Stimulated activated CD8-positive, alpha-beta memory T cell treated with anti-CD3 and anti-CD28 coated beads, Interleukin-15, amount 100 ng/mL, for 48 hours (primary cell): ENCODE results near the gene MUSTN1.

ENCODE experiments used
- DNase-seq, 2 donors: peaks; one replicate each; pipeline ENCODE4 v3.0.0-alpha.2; 2020; ENCODE audit warnings: low read depth in 2 of 2

MUSTN1 gene

DNA sequence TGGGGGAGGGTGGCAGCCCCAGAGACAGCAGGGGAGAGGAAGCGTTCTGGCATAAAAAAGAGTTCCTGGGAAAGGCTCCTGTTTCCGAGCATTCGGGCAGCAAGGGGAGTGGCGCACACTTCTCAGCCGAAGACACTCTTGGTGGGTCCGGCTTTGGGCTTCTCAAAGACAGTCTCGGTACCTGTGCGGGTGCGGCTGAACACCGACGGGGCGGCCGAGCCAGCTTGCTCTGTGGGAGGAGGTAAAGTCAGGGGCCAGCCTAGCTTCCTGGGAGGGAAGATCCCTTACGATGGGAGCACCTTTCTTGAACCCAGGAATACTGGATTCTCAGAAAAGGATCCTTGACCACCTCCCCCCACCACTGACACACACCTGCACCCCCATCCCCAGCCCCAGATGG is 1.6 kb downstream of the MUSTN1 start:
- DNase-seq, result no peak

DNA sequence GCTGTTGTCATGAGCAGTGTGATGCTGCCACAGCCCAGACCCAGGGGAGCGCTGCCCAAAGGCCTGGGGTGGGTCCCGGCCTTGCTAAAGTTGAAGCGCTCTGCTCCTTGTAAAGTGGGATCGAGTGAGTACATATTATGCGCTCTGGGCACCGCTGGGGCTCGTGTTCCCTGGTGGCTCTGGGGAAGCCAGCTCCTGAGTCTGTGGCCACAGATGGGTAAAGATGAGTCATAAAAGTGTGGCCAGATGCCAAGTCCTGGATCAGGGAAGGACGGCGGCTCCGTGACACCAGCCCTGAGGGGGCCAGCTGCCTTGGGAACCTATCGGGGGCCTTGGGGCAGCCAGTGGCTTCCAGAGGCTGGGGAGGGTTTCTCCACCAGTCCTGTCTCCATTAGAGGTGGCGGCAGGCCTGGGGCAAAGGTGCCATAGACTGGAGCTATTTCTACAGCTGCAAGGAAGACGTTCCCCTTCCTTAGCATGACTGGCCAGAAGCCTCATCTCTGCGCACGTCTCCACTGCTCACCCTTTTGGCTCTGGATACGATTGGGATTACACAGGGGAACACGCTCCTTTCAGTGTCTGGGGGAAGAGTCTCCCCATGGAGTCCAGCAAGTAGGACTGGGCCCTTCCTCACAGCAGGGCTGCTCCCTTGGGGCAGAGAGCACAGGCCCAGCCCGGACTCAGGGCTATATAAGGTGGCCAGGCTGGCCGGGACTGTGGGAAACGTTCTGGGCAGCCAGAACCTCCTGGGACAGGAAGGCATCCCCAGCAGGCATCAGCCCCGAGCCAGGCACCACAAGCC is 3.1 kb downstream of the MUSTN1 start:
- no peak for DNase-seq

DNA sequence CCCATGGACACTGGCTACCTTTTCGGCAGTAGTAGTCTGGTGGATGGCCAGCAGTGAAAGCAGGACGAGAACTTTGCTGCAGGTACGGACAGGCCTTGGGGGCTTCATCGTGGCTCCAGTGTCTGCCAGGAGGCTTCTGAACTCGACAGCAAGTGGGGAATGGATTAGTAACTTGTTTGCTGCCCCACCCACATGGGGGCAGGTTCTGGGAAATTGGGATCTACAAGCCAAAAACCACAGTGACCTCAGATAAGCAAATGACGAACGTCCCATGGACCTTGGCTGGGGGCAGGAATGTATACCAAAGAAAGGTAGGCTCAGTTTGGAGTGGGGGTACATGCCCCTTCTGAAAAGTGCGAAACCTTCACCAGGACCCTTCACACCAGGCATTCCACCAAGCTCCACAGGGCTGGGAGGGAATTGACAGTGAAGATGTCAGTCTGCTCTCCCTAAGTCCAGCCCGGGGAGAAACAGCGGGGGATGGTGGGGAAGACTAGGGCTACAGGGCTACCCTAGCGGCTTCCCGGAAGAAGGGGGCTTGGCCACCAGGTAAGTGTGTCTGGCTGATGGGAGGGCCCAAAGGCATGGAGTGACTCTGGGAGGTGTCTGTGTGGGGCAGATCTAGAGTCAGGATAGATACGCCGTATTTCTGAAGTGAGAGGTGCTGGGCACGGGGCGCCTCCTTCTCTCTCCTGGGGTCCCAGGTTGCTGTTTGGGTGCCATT is 4.1 kb downstream of the MUSTN1 start, which contains the start of gene ITIH4:
Gene ITIH4, minus strand, starts transcription at position 138 of the 724 bp plus-strand sequence. Its CDS starts 30 bp downstream, at position 108.
- no peak for DNase-seq

DNA sequence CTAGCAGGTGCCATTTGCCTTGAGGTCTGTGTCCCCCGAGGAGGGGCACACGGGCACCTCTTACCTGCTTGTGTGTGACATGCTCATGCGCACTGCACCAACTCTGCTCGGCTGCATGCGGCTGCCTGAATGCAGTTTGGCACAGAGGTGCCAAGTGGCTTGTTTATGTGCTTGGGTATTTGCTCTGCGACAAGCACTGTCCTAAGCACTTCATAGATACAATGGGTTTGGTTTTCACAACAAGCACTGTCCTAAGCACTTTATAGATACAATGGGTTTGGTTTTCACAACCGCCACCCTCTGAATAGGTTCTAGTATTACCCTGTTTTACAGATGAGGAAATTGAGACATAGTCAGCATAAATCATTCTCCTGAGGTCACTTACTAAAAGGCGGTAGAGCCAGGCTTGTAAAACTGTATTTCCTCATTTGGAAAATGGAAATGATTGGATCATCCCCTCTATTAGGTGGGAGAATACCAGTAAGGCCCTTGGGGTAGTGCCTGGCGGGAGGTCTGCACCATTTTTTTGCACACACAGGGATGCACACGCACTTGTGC is 4.8 kb downstream of the MUSTN1 start:
- DNase-seq, result no peak

DNA sequence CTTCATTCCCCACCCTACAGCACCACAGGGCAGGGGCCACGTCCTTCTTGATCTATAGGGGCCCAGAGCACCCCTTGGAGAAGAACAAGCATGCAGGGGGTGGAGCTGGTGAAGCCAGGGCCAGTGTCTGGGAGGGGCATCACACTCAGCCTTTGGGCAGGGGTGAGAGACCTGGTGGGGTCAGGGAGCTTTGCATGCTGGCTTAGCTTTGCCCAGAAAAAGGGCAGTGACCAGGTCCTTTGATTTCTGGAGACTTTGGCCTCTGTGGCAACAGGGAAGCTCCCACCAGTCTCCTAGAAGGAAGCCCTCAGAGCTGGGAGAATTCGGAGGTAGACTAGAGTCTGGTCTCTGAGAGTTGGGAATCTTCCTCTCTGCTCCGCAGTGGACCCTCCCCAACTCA is 5.3 kb downstream of the MUSTN1 start:
- no peak for DNase-seq

DNA sequence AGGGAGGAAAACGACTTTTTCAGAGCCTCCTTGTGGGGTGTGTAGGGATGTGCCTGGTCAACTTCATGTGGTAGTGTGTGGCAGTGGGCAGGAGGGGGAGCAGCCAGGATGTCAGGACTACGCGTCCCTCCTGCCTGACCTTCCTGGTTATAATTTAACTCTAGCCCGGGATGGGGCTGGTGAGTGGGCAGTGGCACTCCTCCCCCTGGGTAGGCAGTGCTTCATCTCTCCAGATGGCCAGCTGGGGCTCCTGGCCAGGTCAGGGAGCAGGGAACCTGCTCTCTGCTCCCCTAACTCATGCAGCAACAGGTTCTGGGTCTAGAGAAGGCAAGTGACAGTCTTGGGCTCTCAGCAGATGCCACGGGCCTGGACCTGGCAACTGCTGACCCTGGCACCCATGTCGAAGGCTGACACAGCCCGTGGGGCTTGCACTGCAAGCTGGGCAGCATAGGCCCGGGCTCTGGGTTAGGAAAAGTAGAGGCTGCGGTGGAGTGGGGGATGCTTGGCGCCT is 6.9 kb downstream of the MUSTN1 start:
- DNase-seq, result no peak

DNA sequence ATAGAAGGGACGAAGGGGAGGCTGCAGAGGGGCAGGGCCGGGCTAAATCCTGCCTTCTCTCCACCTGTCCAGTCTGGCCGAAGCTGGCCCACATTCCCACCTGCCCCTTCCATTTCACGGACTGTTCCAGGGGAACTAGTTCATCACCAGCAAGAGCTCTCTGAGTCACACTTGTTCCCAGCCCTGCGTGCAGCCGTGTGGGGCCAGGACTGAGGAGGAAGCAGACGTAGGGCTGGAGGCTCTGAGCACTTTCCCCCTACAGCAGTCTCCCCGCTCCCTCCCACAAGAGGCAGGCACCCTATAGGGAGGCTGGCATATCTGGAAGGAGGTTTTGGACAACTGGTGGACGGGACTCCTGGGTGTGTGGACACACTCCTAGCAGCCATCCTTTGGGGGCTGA is 7.4 kb downstream of the MUSTN1 start:
- DNase-seq, result no peak

DNA sequence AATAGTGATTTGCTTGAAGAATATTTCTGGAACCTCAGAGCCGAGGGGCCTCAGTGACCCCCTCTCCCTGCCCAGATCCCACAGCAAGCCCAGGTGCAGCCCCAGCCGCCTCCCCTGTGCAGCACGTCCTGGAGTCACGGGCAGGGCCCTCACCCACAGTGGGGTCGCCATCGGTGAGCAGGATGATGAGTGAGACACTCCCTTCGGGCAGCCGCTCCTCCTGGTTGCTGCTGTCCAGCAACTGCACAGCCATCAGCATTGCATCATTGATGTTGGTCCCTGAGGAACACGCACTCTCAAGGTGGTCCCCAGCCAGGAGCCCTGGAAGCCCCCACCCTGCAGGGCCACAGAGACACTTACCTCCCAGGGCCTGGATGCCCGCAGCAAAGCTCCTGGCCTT is 10.8 kb downstream of the MUSTN1 start:
- DNase-seq, result no peak

DNA sequence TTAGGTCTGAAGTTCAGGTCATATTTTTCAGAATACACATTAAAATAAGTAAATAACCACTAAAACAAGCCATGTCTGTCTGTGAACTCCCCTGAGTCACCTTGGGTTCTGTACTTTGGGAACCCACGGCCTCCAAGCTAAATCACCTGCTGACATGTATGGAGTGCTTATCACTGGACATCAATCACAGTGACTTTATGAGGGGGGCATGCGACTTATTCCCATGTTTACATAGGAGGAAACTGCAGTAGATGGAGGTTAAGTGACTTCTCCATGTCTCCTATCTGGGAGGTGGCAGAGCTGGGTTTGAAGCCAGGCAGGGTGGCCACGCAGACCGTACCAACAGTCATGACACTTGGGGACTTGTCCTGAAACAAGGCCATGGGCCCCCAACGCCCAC is 12.5 kb downstream of the MUSTN1 start:
- DNase-seq, result no peak

DNA sequence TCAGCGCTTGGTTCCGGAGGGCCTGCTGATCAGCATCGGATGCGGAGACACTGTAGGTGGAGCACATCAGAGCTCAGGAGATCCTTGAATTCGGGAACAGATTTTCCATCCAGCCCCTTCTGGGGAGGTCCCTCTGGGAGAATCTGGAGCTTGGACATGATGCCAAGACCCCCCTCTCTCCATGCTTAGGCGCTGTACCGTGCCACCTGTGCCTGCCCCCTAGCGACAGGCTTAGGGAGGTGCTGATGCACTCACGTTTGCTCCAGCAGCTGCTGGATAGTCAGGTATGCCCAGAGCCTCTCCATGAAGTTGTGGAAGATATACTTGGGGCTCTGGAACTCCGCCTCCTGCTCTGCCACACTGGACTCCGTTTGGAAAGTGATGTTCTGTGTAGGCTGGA is 14.1 kb downstream of the MUSTN1 start:
- no peak for DNase-seq

DNA sequence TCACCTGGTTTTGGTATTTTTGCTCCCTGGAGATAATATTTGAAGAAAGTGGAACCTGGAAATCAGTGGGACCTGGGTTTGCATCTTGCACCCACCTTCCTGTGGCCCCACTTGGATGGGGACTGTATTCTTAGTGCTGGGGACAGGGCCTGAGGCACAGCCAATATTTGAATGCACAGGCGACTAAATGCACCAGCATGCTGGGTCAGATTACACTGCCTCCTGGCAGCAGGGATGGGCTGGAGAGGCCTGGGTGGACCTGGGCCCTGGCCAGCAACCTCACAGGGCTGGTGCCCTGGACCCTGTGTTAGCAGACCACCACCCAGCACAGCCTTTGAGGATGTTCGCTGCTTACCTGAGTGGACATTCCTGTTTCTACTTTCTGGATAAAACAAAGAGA is 14.9 kb downstream of the MUSTN1 start:
- no peak for DNase-seq

DNA sequence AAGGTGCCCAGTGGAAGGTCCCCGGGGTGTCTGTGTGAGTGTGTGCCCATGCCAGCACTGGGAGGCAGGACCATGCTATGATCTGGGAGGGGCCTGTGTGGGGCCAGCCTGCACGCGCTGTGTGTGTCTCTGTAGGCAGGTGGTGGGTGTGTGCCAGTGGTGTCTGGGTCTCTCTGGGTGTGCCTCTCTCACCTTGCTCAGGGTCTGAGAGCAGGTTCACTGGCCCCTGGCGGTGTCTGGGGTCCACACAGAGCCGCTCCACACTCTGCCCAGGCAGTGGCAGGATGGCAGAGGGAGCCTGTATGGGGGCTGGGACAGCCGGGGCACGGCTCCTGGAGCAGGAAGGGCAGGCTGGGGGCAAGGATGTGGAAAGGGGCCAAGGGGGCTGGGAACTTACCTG is 17.0 kb downstream of the MUSTN1 start:
- DNase-seq, result no peak

DNA sequence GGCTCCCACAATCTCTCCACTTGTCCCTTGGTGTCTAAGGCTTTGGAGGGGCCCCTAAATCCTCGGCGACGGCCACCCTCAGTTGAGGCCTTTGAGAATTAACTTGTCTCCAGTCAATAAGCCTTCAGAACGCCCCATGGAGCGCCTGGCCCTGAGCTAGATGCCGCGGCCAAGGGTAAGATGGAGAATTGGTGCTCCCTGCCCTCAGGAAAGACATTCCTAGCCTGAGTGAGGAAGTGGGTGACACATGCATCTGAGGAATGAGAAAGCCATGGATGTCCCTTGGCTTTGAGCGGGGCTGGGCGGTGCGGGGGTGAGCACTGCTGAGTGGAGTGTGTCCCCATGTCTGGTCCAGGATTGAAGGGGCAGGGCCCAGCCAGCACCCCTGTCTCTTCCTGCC is 17.6 kb downstream of the MUSTN1 start:
- DNase-seq, result no peak

DNA sequence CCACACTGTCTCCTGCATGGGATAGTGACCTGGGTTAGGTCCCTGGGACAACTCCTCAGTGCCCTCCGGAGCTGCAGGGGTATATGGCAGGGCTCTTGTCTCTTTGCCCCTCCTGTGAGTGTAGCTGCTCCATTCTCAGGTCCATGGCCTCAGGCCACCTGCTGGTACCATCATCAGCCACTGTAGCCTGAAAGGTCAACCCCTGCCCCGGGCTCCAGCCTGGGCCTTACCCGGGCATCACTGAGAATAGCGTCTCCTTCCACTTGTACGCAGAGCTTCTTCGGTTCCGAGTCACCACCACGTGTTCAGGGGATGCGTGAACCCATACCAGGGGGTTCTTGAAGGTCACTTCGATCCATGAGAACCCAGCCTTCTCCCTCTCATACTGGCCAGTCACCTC is 18.2 kb downstream of the MUSTN1 start:
- no peak for DNase-seq

DNA sequence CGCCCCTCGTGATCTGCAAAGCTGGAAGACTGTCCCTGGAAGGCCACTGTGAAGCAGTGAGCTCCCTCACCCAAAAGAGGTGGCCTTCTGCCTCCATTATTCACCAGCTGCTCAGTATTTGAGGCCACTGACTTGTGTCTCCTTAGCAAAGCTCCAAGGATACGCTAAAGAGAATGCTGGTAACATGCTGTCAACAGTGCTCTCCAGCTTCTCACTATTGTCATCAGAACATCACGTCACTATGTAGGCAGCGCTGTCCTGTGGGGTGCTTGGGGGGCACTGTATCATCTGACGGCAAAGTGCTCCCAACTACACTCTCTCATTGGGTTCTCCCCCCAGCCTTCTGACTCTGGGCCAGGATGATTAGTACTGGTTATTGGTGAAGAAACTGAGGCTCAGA is 18.6 kb downstream of the MUSTN1 start:
- DNase-seq, result no peak

DNA sequence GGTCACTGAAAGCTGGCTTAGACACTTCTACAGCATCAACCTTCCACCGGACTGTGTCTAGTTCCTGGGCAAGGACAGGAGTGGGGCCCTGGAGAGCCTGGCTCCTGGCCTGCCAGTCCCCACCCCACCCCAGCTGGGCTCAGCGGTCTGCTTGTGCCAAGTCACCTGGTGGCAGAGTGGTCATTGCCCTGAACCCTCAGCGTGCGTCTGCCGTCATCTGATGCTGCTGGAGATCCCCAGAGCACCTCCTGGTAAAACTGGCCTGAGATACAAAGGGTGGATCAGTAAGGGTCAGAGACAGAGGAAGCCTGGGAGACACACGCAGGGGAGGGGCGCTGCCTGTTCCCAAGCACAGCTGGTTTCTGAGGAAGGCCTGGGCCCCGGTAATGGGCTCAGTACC is 21.0 kb downstream of the MUSTN1 start:
- DNase-seq, result no peak

DNA sequence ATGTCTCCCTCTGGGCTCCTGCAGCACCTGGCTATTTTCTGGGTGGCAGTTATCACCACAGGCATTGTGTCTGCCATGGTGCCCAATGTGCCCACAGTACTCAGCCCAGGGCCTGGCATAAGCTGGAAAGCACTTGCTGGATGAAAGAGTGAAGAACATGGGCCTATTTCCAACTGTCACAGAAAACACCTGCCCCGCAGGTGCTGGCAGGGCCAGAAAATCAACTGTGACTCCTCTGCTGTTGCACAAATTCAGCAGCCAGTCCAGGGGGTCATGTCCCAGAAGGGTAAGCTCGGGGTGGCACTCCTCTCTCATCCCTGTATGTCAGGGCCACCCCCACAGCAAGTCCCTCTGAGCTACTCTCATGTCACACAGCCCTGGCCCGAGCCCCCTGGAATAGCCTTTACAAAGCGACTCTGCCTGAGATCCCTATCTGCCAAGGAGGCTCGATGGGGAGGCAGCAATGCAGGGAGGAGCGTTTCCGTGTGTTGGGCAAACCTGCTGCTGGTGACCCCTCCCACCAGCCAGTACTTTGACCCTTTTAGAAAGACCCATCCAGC is 23.3 kb downstream of the MUSTN1 start:
- DNase-seq, result no peak

DNA sequence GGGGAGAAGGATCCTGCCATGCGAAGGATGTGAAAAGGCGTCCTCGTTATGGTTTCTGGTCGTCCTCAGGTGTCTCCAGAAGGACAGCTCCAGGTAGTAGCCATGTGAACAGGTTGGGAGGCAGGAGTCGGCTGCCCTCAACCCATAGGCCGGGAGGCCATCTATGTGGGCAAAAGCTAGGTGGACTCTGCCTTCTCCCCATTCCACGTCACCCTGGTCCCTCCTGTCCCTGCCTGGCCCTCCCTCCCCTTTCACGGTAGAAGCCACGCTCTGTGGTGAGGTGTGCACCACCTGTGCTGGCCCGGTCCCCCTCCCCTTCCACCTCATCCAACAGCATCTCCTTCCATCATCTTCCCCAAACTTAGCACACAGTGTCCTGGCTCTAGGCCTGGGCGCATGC is 23.9 kb downstream of the MUSTN1 start:
- DNase-seq, result no peak

DNA sequence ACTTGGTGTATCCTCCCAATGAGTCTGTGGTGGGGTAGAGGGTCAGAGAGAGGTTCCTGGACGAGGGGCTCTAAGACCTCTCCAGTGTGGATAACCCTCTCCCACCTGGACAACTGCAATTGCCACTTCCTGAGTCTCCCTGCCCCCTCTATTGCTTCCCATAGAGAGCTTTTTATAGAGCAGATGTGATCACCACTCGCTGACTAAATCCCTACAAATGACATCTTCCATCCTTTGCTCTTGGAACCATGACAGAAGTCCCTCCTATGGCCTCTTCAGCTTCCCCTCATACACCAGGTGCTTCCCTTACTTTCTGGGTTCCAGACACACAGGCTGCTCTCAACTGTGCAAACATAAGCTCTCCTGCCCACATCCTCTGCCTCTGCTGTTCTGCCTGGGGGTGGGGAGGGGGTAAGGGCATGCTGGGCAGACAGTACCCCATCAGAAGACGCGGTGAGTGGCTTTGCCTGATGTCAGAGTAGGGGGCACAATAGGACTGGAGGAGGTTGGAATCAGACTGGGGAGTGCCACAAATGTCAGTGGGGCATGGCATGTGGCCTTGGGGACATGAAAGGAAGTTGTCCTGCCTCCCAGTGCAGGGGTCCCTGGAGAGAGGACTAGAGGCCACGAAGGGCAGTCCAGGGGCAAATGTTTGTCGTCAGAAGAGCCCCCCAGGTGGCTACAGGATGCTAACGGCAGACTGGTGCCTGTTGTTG is 25.0 kb downstream of the MUSTN1 start:
- no peak for DNase-seq

DNA sequence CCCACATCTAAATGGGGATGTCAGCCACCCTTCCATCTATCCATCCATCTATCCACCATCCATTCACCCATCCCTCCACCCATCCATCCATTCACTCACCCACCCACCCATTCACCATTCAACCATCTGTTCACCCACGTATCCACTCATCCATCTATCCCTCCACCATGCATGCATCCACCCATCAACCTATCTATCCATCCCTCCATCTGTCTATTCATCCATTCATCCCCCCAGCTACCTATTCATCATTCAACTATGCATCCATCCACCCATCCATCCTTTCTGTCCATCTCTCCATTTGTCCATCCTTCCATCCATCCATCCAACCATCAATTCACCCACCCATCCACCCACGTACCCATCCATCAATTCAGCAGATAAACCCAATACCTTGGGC is 25.7 kb downstream of the MUSTN1 start:
- no peak for DNase-seq

DNA sequence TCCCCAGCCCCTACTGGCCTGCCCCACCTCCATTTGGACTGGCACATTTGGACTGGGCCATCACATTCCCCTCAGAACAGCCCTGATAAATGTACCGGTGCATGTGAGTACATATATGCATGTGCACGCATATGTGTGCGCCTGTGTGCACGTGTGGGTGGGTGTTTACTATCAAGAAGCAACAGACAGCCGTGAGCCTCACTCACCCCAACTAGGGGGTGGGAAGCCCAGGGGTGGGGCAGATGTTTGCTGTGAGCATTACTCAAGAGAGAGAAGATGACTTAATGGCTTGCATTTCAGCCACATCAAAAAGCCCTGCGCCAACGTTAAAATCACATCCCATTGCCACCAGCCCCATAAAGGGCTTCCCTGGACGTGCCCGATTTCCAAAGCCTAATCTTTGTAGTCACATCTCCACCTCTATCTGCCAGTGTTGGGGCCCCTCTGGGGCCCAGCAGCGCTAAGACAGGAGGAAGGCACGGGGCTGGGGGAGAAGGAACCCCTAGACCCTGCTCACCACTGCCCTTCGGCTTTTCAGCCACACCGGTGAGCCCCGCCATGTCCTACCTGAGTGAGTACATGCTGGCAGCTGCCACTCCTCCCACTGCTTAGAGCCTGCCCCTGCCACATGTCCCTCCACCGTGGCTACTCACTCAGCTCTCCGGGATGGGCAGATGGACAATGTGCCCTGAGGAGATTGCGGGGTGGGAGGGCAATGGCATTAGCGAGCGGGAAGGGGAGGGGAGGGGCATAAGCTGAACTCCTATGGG is 29.4 kb downstream of the MUSTN1 start:
- DNase-seq, result no peak
